Measurements from ENCODE around the gene NCAM1. TPM values are rescaled to one million over a fixed set of nuclear protein-coding genes. Genes with fewer than 3 reads are reported as not detected.
A peak's percentile ranks its signal among the peaks of the same experiment; 100 is the strongest.

The NCAM1 gene
- total RNA-seq, 2 donors from 2014 or later, result 0.40 to 0.44 TPM

GRCh38 chr11:113247966-113248365, 286.7 kb downstream of the NCAM1 start:
- H3K4me3 Mint-ChIP-seq, result no peak overlapping the region
- H3K9me3 ChIP-seq (ENCODE audit: control insufficient read depth, low read length, poor library complexity, severe bottlenecking), result no peaks in the 10 kb centered on the region
- no peak overlapping the region for H3K27ac Mint-ChIP-seq
- peaks cover 74% of the 10 kb centered on the region for H3K27me3 Mint-ChIP-seq
- ATAC-seq (no peak), DNase-seq (no peak)
- peaks cover 15% of the 10 kb centered on the region for H3K4me1 Mint-ChIP-seq
- H3K36me3 Mint-ChIP-seq (ENCODE audit: low read depth), result no peaks in the 10 kb centered on the region

GRCh38 chr11:113248702-113249490, 287.7 kb downstream of the NCAM1 start:
- H3K36me3 Mint-ChIP-seq (ENCODE audit: low read depth), result no peaks in the 10 kb centered on the region
- H3K27me3 Mint-ChIP-seq, result peaks cover 67% of the 10 kb centered on the region
- no peaks in the 10 kb centered on the region for H3K9me3 ChIP-seq (ENCODE audit: control insufficient read depth, low read length, poor library complexity, severe bottlenecking)
- H3K4me3 Mint-ChIP-seq, result no peak overlapping the region
- H3K4me1 Mint-ChIP-seq, result peaks cover 8% of the 10 kb centered on the region
- no peak for ATAC-seq
- H3K27ac Mint-ChIP-seq, result no peak overlapping the region
- DNase-seq, result no peak

GRCh38 chr11:113249491-113249763, 288.2 kb downstream of the NCAM1 start:
- H3K36me3 Mint-ChIP-seq (ENCODE audit: low read depth), result no peaks in the 10 kb centered on the region
- peaks cover 67% of the 10 kb centered on the region for H3K27me3 Mint-ChIP-seq
- peaks cover 6% of the 10 kb centered on the region for H3K4me1 Mint-ChIP-seq
- H3K4me3 Mint-ChIP-seq, result no peak overlapping the region
- no peaks in the 10 kb centered on the region for H3K9me3 ChIP-seq (ENCODE audit: control insufficient read depth, low read length, poor library complexity, severe bottlenecking)
- DNase-seq (no peak), ATAC-seq (no peak)
- H3K27ac Mint-ChIP-seq, result no peak overlapping the region

GRCh38 chr11:113249786-113250185, 288.6 kb downstream of the NCAM1 start:
- no peak for ATAC-seq
- peaks cover 6% of the 10 kb centered on the region for H3K4me1 Mint-ChIP-seq
- H3K36me3 Mint-ChIP-seq (ENCODE audit: low read depth), result no peaks in the 10 kb centered on the region
- DNase-seq, result no peak
- H3K27me3 Mint-ChIP-seq, result peaks cover 67% of the 10 kb centered on the region
- no peaks in the 10 kb centered on the region for H3K9me3 ChIP-seq (ENCODE audit: control insufficient read depth, low read length, poor library complexity, severe bottlenecking)
- no peak overlapping the region for H3K27ac Mint-ChIP-seq
- no peak overlapping the region for H3K4me3 Mint-ChIP-seq

GRCh38 chr11:113251281-113251680, 290.1 kb downstream of the NCAM1 start:
- DNase-seq (no peak), ATAC-seq (no peak)
- Mint-ChIP-seq H3K36me3 (ENCODE audit: low read depth) (no peaks in the 10 kb centered on the region), H3K27ac (no peak overlapping the region), H3K4me1 (peaks cover 6% of the 10 kb centered on the region), H3K27me3 (peaks cover 59% of the 10 kb centered on the region), H3K4me3 (no peak overlapping the region)
- H3K9me3 ChIP-seq (ENCODE audit: control insufficient read depth, low read length, poor library complexity, severe bottlenecking), result no peaks in the 10 kb centered on the region

- Mint-ChIP-seq H3K4me3 (no peak overlapping the region), H3K27me3 (peaks cover 40% of the 10 kb centered on the region), H3K4me1 (peaks cover 4% of the 10 kb centered on the region), H3K36me3 (ENCODE audit: low read depth) (no peaks in the 10 kb centered on the region), H3K27ac (no peak overlapping the region)
- no peak for DNase-seq
- no peaks in the 10 kb centered on the region for H3K9me3 ChIP-seq (ENCODE audit: control insufficient read depth, low read length, poor library complexity, severe bottlenecking)
- ATAC-seq, result no peak
These were observed 292.2 kb downstream of the NCAM1 start for GRCh38 chr11:113253406-113253805.

DNA sequence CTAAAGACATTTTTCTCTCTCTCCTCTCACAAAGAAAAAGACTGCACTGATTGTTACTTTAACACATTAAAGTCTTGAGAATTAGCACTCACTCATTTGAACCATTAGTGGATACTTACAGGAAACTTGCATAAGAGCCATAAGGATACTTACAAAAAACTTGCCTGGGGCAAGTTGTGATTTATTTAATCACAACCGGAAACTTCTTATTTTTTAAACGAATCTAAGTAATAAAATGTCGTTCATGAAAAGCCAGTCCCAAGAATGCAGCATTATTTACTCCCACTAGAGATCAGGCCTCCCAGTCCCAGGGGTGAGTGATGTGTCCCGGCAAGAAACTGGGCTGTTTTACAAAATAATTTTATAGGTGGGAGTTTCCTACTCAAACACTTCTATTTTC, 293.9 kb downstream of the NCAM1 start:
- no peaks in the 10 kb centered on the region for H3K36me3 Mint-ChIP-seq (ENCODE audit: low read depth)
- peaks cover 25% of the 10 kb centered on the region for H3K27me3 Mint-ChIP-seq
- no peak overlapping the region for H3K4me3 Mint-ChIP-seq
- DNase-seq (no peak), ATAC-seq (no peak)
- no peaks in the 10 kb centered on the region for H3K9me3 ChIP-seq (ENCODE audit: control insufficient read depth, low read length, poor library complexity, severe bottlenecking)
- H3K4me1 Mint-ChIP-seq, result no peaks in the 10 kb centered on the region
- no peak overlapping the region for H3K27ac Mint-ChIP-seq

DNA sequence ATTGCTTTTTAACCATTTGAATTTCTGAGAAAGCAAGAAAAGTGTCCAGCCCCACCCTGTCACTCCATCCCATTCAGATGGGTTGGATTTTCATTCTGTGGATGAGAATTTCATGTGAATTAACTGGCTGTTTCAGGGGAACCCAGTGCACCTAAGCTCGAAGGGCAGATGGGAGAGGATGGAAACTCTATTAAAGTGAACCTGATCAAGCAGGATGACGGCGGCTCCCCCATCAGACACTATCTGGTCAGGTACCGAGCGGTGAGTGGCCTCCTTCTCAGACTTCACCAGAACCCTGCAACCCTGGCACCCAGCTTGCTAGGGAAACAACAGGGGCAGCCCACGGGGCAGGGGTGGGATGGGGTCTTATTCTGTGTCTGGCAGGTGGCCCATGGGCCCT, 294.5 kb downstream of the NCAM1 start:
- H3K9me3 ChIP-seq (ENCODE audit: control insufficient read depth, low read length, poor library complexity, severe bottlenecking), result no peaks in the 10 kb centered on the region
- H3K4me3 Mint-ChIP-seq, result no peak overlapping the region
- no peaks in the 10 kb centered on the region for H3K4me1 Mint-ChIP-seq
- peaks cover 19% of the 10 kb centered on the region for H3K27me3 Mint-ChIP-seq
- no peak for ATAC-seq
- H3K36me3 Mint-ChIP-seq (ENCODE audit: low read depth), result no peaks in the 10 kb centered on the region
- H3K27ac Mint-ChIP-seq, result no peak overlapping the region
- DNase-seq, result no peak

GRCh38 chr11:113256431-113257202, 295.4 kb downstream of the NCAM1 start:
- H3K4me1 Mint-ChIP-seq, result no peaks in the 10 kb centered on the region
- DNase-seq (no peak), ATAC-seq (no peak)
- no peaks in the 10 kb centered on the region for H3K9me3 ChIP-seq (ENCODE audit: control insufficient read depth, low read length, poor library complexity, severe bottlenecking)
- no peak overlapping the region for H3K27ac Mint-ChIP-seq
- peaks cover 21% of the 10 kb centered on the region for H3K27me3 Mint-ChIP-seq
- no peak overlapping the region for H3K4me3 Mint-ChIP-seq
- H3K36me3 Mint-ChIP-seq (ENCODE audit: low read depth), result no peaks in the 10 kb centered on the region

- H3K4me1 Mint-ChIP-seq, result peaks cover 3% of the 10 kb centered on the region
- DNase-seq (no peak), ATAC-seq (no peak)
- H3K27me3 Mint-ChIP-seq, result peaks cover 11% of the 10 kb centered on the region
- no peak overlapping the region for H3K27ac Mint-ChIP-seq
- no peak overlapping the region for H3K4me3 Mint-ChIP-seq
- H3K9me3 ChIP-seq (ENCODE audit: control insufficient read depth, low read length, poor library complexity, severe bottlenecking), result no peaks in the 10 kb centered on the region
- no peaks in the 10 kb centered on the region for H3K36me3 Mint-ChIP-seq (ENCODE audit: low read depth)
These were observed 298.8 kb downstream of the NCAM1 start for GRCh38 chr11:113260096-113260425.

- no peaks in the 10 kb centered on the region for H3K36me3 Mint-ChIP-seq (ENCODE audit: low read depth)
- no peak overlapping the region for H3K4me3 Mint-ChIP-seq
- no peak overlapping the region for H3K27ac Mint-ChIP-seq
- no peaks in the 10 kb centered on the region for H3K9me3 ChIP-seq (ENCODE audit: control insufficient read depth, low read length, poor library complexity, severe bottlenecking)
- no peak for ATAC-seq
- peaks cover 3% of the 10 kb centered on the region for H3K4me1 Mint-ChIP-seq
- no peak for DNase-seq
- peaks cover 10% of the 10 kb centered on the region for H3K27me3 Mint-ChIP-seq
These were observed 299.3 kb downstream of the NCAM1 start for GRCh38 chr11:113260541-113260940.

DNA sequence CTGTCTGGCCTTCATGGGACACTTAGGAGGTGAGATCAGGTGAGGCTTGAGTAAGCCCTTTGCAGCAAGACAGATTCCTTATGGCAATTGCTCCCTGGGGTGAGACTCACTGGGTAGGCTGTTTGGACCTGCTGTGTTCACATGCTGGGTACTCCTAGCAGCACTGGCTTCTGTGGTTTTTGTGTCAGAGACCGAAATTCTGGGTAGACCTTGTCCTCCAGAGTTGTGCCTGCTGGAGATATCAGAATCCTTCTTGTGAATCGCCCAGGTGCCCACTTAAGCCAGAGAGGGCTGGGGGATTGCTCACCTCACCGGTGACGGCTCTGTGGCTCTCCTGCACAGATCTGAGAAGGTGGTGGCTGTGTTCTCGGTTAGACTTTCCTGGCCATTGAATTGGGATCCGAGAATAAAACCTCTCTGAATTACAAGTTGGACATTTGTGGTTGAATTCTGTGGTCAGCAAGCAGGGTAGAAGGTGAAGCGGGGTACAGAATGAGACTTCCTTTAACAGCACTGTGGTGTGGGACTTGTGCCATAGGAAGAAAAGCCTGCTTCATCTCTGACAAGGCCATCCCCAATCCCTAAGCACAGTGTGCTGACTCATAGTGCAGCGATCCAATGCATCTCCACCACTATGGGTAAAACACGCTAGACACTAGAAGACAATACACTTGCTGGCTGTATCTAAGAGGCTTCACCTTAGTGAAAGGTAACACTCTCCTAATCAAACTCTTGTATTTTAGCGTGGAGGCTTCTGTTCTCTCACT, 300.7 kb downstream of the NCAM1 start:
- H3K27me3 Mint-ChIP-seq, result peaks cover 18% of the 10 kb centered on the region

DNA sequence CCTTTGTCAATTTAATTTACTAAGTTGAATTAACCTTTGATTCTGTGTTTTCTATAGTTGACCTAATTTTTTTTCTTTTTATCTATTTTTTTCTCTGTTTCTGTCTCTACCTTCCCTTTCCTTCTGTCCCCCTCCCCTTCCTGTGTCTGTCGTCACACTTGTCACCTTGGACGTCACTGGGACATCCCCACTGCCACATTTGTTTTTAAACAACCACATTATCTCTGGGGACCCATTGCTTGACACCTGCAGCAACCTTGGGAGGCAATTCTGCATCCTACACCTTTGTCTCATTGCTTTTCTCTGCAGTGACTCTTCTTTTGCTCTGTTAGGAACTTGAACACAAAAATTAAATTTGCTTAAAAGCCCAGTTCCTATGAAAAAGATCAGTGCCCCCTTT, 301.4 kb downstream of the NCAM1 start:
- Mint-ChIP-seq H3K4me1 (peaks cover 3% of the 10 kb centered on the region), H3K27ac (peak overlapping the region; percentile 37), H3K27me3 (peaks cover 26% of the 10 kb centered on the region), H3K4me3 (no peak overlapping the region), H3K36me3 (ENCODE audit: low read depth) (peaks cover 3% of the 10 kb centered on the region)
- ATAC-seq, result peak; percentile 74
- DNase-seq, result no peak
- H3K9me3 ChIP-seq (ENCODE audit: control insufficient read depth, low read length, poor library complexity, severe bottlenecking), result no peaks in the 10 kb centered on the region

More for the DNA sequence above, 300.7 kb downstream of the NCAM1 start:
- Mint-ChIP-seq H3K4me1 (peaks cover 3% of the 10 kb centered on the region), H3K27ac (peak overlapping the region; percentile 37), H3K36me3 (ENCODE audit: low read depth) (no peaks in the 10 kb centered on the region), H3K4me3 (no peak overlapping the region)
- DNase-seq (no peak), ATAC-seq (peak; percentile 25)
- no peaks in the 10 kb centered on the region for H3K9me3 ChIP-seq (ENCODE audit: control insufficient read depth, low read length, poor library complexity, severe bottlenecking)

Data from T-helper 17 cell (primary cell).